Sigmoid colon (tissue), 7 donors: Measurements from ENCODE around the gene KIF12. TPM values are rescaled to one million over a fixed set of nuclear protein-coding genes. Genes with fewer than 3 reads are reported as not detected.

ENCODE experiments used
- DNase-seq: peaks from one replicate; pipeline ENCODE4 v3.0.0-alpha.2; 2019
- H3K27ac ChIP-seq, 4 donors: fragments of 200-600 bp; sonication (generic); one replicate each; pipeline ENCODE4 v1.5.1; 2016 to 2019; ENCODE audit warnings: mild to moderate bottlenecking in 1 of 4
- H3K27me3 ChIP-seq, 3 donors: fragments of 200-600 bp; sonication (generic); one replicate each; pipeline ENCODE4 v1.5.1; 2019; ENCODE audit warnings: mild to moderate bottlenecking in 1 of 3
- H3K36me3 ChIP-seq, 4 donors: fragments of 200-600 bp; sonication (generic); one replicate each; pipeline ENCODE4 v1.5.1; 2016 to 2019
- H3K4me1 ChIP-seq, 4 donors: fragments of 200-600 bp; sonication (generic); one replicate each; pipeline ENCODE4 v1.5.1; 2017 to 2019
- H3K4me3 ChIP-seq, 4 donors: fragments of 200-600 bp; sonication (generic); one replicate each; pipeline ENCODE4 v1.5.1; 2017 to 2019; ENCODE audit warnings: mild to moderate bottlenecking in 2 of 4, moderate library complexity in 1 of 4
- H3K9me3 ChIP-seq, 4 donors: fragments of 200-600 bp in 3 of 4; sonication (generic) in 3 of 4; one replicate each; pipeline versions ENCODE4 v1.5.1 to v1.6.1; 2013 to 2019
- EP300 ChIP-seq, 4 donors: sonication (generic); formaldehyde crosslinking; IDR thresholded peaks; one replicate each; pipeline ENCODE4 v1.6.1; 2017; ENCODE audit warnings: antibody characterized with exemption in 4 of 4
- POLR2A ChIP-seq, 2 donors: fragments of 450-650 bp; IDR thresholded peaks; one replicate each; pipeline ENCODE4 v1.6.1; 2016; ENCODE audit warnings: antibody characterized with exemption in 2 of 2, mild to moderate bottlenecking in 2 of 2, moderate library complexity in 2 of 2
- POLR2AphosphoS5 ChIP-seq, 4 donors: sonication (generic); formaldehyde crosslinking; IDR thresholded peaks; one replicate each; pipeline ENCODE4 v1.6.1; 2017; ENCODE audit warnings: antibody characterized with exemption in 4 of 4
- WGBS, 2 donors: extraction: QIAGEN DNeasy Blood & Tissue Kit; methylation state at CpG; one replicate each; pipeline ENCODE4 v1.1.7; 2013; 5-methylcytosine and 5-hydroxymethylcytosine counted together
- intact Hi-C: fragments of 100-400 bp; cut with DNase I; formaldehyde crosslinking; loops from one replicate; pipeline ENCODE4 v1.15.1; 2023
- polyA plus RNA-seq, 3 donors: library from polyadenylated mRNA; stranded (reverse); fragments of 200-250 nt; gene quantifications; one replicate each; pipeline ENCODE4 v1.2.3, GENCODE V29; 2013
- total RNA-seq, 4 donors: library from RNA; depleted of rRNA; stranded (reverse); fragments of >200 nt; gene quantifications; one replicate each; pipeline ENCODE4 v1.1.0, GENCODE V29; 2016
- TF ChIP-seq, protein P1 (sequence below), 4 experiments: fragments of 450-650 bp in 3 of 4; fragments of 200-600 bp in 1 of 4; IDR thresholded peaks; one replicate each; pipeline ENCODE4 v1.5.1; 2016 to 2019; ENCODE audit warnings: antibody characterized with exemption in 4 of 4, mild to moderate bottlenecking in 3 of 4, moderate library complexity in 2 of 4
- donor health status: healthy with polysubstance abuse.
- donor health status: Bipolar disorder and iron deficiency.
- donor health status: healthy.

The KIF12 gene
- total and polyA plus RNA-seq, 7 donors, result 1.4 to 6.9 (median 3.7) TPM; not detected in 3

DNA sequence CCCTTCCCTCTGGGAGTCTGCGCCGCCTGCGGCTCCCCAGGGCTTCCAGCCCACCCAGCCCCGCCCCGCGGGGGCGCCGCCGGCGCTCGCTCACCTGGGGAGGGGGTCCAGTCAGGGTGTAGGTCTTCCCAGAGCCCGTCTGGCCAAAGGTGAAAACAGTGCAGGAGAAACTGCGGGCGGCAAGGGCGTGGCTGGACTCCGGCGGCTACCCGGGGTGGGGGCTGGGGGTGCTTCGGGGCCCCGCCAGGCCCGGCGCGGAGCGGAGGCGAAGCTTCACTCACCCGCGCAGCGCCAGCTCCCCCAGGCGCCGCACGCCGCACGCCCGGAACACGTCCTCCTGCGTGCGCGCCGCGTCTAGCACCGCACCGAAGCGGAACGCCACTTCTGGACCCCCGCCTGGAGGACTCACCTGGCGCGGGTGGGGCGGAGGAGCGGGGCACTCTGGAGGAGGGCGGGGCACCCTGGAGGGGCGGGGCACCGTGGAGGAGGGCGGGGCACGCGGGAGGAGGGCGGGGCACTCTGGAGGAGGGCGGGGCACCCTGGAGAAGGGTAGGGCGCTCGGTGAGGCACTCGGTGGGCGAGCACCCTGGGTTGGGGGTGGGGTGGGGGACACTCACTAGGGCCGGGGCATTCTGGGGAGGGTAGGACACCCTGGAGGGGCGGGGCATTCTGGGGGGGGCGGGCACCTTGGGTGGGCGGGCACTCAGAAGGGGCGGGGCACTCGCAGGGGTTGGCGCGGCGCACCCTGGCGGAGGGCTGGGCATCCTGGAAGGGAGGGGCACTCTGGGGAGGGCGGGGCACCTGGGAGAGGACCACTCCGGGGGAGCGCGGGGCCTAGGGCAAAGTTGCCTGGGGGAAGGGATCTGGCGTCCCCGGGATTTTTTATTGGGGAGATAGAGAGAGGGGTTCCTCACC is 814 bp downstream of the KIF12 start:
- Histone ChIP-seq H3K4me1 (peaks cover 0 to 17% (median 13%) of the 10 kb centered on the region in 4 donors), H3K4me3 (peak overlapping the region in 3 of 4 donors; percentile 33 to 48 (median 41)), H3K27me3 (peaks cover 20 to 48% (median 26%) of the 10 kb centered on the region in 3 donors), H3K36me3 (no peaks in the 10 kb centered on the region), H3K27ac (no peak overlapping the region), H3K9me3 (peaks cover 0 to 5% (median 0%) of the 10 kb centered on the region in 4 donors)
- TF ChIP-seq EP300 (IDR thresholded peaks at IDR 0.05) (no peak), POLR2A (IDR thresholded peaks at IDR 0.05) (no peak), POLR2AphosphoS5 (IDR thresholded peaks at IDR 0.05) (no peak)
- TF ChIP-seq, protein P1, sequence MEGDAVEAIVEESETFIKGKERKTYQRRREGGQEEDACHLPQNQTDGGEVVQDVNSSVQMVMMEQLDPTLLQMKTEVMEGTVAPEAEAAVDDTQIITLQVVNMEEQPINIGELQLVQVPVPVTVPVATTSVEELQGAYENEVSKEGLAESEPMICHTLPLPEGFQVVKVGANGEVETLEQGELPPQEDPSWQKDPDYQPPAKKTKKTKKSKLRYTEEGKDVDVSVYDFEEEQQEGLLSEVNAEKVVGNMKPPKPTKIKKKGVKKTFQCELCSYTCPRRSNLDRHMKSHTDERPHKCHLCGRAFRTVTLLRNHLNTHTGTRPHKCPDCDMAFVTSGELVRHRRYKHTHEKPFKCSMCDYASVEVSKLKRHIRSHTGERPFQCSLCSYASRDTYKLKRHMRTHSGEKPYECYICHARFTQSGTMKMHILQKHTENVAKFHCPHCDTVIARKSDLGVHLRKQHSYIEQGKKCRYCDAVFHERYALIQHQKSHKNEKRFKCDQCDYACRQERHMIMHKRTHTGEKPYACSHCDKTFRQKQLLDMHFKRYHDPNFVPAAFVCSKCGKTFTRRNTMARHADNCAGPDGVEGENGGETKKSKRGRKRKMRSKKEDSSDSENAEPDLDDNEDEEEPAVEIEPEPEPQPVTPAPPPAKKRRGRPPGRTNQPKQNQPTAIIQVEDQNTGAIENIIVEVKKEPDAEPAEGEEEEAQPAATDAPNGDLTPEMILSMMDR (IDR thresholded peaks at IDR 0.05), result no peak
- DNase-seq, result no peak
- intact Hi-C loops, result no loop called here
- WGBS, 2 donors, result 2 to 4% methylated on average over 77 of the region's 77 CpGs

DNA sequence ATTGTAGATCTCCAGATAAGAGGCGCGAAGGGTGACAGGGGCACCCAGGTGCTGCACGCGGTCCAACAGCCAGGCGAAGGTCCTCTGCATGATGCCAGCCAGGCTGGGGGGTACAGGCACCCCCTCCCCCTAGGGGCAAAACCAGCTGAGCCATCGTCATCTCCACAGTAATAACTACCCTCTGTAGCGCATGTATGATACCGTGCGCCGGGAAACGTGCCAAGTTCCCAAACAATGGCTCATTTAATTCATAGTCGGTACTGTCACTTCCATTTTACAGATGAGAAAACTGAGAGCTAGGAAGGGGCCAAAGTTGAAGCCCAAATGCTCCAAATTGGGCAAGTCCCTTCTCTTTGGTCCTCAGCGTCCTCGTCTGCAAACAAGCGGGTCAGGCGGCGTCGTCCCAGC is 1.5 kb downstream of the KIF12 start:
- H3K27me3 ChIP-seq, result peaks cover 20 to 51% (median 26%) of the 10 kb centered on the region in 3 donors
- peak overlapping the region in 3 of 4 donors; percentile 33 to 48 (median 41) for H3K4me3 ChIP-seq
- DNase-seq, result no peak
- peaks cover 0 to 5% (median 0%) of the 10 kb centered on the region in 4 donors for H3K9me3 ChIP-seq
- TF ChIP-seq POLR2A (IDR thresholded peaks at IDR 0.05), result no peak
- no peak for TF ChIP-seq EP300 (IDR thresholded peaks at IDR 0.05)
- TF ChIP-seq POLR2AphosphoS5 (IDR thresholded peaks at IDR 0.05), result no peak
- TF ChIP-seq, protein P1 (IDR thresholded peaks at IDR 0.05), result no peak
- no peak overlapping the region for H3K27ac ChIP-seq
- no peaks in the 10 kb centered on the region for H3K36me3 ChIP-seq
- intact Hi-C loops, result no loop called here
- H3K4me1 ChIP-seq, result peaks cover 0 to 17% (median 13%) of the 10 kb centered on the region in 4 donors
- 8 to 23% methylated on average over 18 of the region's 18 CpGs for WGBS, 2 donors

DNA sequence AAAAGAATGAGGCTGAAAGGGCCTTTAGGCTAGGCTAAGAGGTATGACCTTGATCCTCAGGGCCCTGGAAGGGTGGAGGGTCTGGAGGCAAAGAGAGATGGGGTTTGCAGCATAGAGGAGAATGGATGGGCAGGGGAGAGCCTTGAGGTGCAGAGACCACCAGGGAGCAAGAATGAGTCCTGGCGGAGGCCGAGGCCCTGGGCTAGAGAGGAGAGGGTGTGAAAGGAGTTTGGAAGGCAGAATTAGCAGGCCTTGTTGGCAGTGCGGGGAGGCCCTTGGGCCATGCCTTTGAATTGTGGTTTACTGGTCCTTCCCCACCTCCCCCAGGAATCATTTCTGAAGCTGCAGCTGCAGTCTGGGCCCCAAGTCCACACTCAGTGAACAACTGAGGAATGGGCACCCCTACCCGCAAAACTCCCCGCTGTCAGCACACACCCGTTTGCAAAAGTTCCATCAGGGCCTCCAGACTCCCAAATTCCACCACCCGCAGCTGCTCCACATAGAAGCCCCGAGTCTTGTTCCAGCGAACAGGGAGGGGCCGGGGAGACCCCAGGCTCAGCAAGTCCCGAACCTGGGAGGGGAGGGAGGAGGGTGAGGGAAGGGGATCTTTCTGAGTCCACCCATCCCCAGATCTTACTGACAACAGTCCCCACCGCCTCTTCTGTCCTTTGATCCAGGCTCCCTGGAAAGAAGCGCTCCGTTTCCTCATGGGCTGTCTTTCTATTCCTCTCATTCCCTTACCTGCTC is 2.1 kb downstream of the KIF12 start:
- Histone ChIP-seq H3K27ac (no peak overlapping the region), H3K4me1 (peaks cover 0 to 17% (median 13%) of the 10 kb centered on the region in 4 donors), H3K9me3 (peaks cover 0 to 2% (median 0%) of the 10 kb centered on the region in 4 donors), H3K4me3 (no peak overlapping the region), H3K27me3 (peaks cover 20 to 51% (median 26%) of the 10 kb centered on the region in 3 donors), H3K36me3 (no peaks in the 10 kb centered on the region)
- intact Hi-C loops, result no loop called here
- no peak for DNase-seq
- TF ChIP-seq POLR2AphosphoS5 (IDR thresholded peaks at IDR 0.05), result no peak
- TF ChIP-seq POLR2A (IDR thresholded peaks at IDR 0.05), result no peak
- TF ChIP-seq, protein P1 (IDR thresholded peaks at IDR 0.05), result no peak
- no peak for TF ChIP-seq EP300 (IDR thresholded peaks at IDR 0.05)
- WGBS, 2 donors, result 54 to 69% methylated on average over 14 of the region's 14 CpGs

DNA sequence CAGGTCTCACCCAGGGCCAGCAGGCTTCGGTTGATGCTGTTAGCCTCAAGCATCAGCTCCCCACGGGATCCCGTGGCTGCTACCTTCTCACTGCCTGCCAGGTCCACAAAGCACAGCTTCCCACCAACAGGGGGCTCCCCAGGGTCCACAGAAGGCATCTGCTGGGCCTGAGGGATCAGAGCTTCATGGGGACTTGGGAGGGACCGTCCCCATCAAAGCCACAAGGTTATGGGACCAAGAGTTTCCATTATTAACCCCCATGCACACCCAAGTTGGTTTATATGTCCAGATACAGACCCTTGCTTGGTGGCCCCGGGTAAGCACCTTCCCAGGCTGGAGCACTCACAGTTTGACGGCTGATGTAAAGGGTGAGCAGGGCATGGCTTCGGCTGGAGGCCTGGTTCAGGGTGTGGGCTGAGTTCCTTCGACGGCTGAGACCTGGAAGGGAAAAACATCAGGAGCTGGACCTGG is 3.0 kb downstream of the KIF12 start:
- no peaks in the 10 kb centered on the region for H3K9me3 ChIP-seq
- no peak overlapping the region for H3K4me3 ChIP-seq
- H3K27ac ChIP-seq, result no peak overlapping the region
- peaks cover 0 to 17% (median 13%) of the 10 kb centered on the region in 4 donors for H3K4me1 ChIP-seq
- peak; percentile 52 for DNase-seq
- H3K36me3 ChIP-seq, result no peaks in the 10 kb centered on the region
- H3K27me3 ChIP-seq, result peaks cover 20 to 51% (median 26%) of the 10 kb centered on the region in 3 donors
- 77 to 84% methylated on average over 9 of the region's 9 CpGs for WGBS, 2 donors
- TF ChIP-seq EP300 (IDR thresholded peaks at IDR 0.05), result no peak
- intact Hi-C loops, result no loop called here
